Type B pancreatic cell (in vitro differentiated cells): Measurements from ENCODE around the gene ZFPM1. TPM values are rescaled to one million over a fixed set of nuclear protein-coding genes. Genes with fewer than 3 reads are reported as not detected.

Experiments used
- DNase-seq: peaks from one replicate; pipeline ENCODE4 v3.0.0; 2021; ENCODE audit warnings: mixed read lengths; ENCODE audit not compliant: unreplicated experiment; ENCODE audit errors: extremely low spot score
- H3K27ac Mint-ChIP-seq: 2 replicates; pipeline ENCODE4 v1.8.0; 2021; ENCODE audit warnings: mild to moderate bottlenecking, mixed read lengths
- H3K27me3 Mint-ChIP-seq: 2 replicates; pipeline ENCODE4 v1.8.0; 2021; ENCODE audit warnings: mixed read lengths
- H3K36me3 Mint-ChIP-seq: 2 replicates; pipeline ENCODE4 v1.8.0; 2021; ENCODE audit warnings: mixed read lengths
- H3K4me1 Mint-ChIP-seq: one replicate; pipeline ENCODE4 v1.8.0; 2021; ENCODE audit warnings: mixed read lengths; ENCODE audit not compliant: unreplicated experiment
- H3K4me3 Mint-ChIP-seq: 2 replicates; pipeline ENCODE4 v1.8.0; 2021; ENCODE audit warnings: mild to moderate bottlenecking, mixed read lengths
- H3K9me3 Mint-ChIP-seq: 2 replicates; pipeline ENCODE4 v1.8.0; 2021; ENCODE audit warnings: mixed read lengths
- CTCF ChIP-seq: fragments of 200-600 bp; sonication (generic); conservative IDR thresholded peaks from 2 replicates; pipeline ENCODE4 v1.5.0; 2021; ENCODE audit warnings: antibody characterized with exemption, mild to moderate bottlenecking
- total RNA-seq: library from RNA; stranded (reverse); gene quantifications from 2 replicates; pipeline ENCODE4 v1.2.1, GENCODE V29; 2021; ENCODE audit warnings: low replicate concordance

ZFPM1 gene
- total RNA-seq, 1 donor from 2014 or later, result 24.0 TPM

DNA sequence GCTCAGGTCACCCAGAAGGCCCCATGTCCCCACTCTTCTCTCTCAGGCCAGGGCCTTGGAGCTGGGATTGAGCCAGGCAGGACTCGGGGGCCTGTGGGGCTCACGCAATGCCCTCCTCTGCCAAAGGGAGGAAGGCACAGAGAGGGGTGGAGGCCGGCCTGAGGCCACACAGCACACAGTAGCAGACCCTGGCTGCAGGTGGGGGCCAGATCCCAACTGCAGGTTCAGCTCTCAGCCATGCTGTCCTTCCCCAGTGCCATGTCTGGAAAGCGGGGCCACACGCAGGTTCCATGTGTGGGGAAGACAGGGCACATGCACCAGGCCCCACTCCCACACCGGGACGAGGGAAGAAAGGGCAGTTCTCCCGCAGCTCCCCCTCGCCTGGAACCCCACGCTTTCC lies 33.3 kb upstream of the ZFPM1 start:
- H3K4me3 Mint-ChIP-seq, result no peak overlapping the region
- DNase-seq, result no peak
- no peaks in the 10 kb centered on the region for H3K36me3 Mint-ChIP-seq
- no peaks in the 10 kb centered on the region for H3K27me3 Mint-ChIP-seq
- peaks cover 8% of the 10 kb centered on the region for H3K4me1 Mint-ChIP-seq
- no peak for TF ChIP-seq CTCF
- H3K27ac Mint-ChIP-seq, result no peak overlapping the region
- no peaks in the 10 kb centered on the region for H3K9me3 Mint-ChIP-seq

DNA sequence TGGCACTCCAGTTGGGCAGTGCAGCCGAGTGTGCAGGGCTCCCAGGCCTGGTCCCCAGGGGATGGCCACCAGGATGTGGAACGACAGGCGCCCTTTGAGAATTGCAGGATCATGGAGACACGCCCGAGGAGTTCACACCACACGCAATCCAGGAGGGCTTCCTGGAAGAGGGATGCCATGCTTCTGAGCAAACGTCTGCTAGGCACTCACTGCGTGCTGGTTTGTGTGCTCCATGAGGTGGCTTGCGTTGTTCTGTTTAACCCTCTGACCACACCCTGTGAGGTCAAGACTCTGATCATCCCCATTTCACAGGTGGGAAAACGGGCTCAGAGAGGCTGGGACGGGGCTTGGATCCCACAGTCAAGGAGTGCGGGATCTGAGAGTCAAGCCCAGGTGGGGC lies 32.6 kb upstream of the ZFPM1 start:
- Mint-ChIP-seq H3K9me3 (no peaks in the 10 kb centered on the region), H3K4me3 (no peak overlapping the region), H3K27me3 (no peaks in the 10 kb centered on the region), H3K27ac (no peak overlapping the region), H3K4me1 (peaks cover 8% of the 10 kb centered on the region), H3K36me3 (no peaks in the 10 kb centered on the region)
- no peak for DNase-seq
- TF ChIP-seq CTCF, result no peak

DNA sequence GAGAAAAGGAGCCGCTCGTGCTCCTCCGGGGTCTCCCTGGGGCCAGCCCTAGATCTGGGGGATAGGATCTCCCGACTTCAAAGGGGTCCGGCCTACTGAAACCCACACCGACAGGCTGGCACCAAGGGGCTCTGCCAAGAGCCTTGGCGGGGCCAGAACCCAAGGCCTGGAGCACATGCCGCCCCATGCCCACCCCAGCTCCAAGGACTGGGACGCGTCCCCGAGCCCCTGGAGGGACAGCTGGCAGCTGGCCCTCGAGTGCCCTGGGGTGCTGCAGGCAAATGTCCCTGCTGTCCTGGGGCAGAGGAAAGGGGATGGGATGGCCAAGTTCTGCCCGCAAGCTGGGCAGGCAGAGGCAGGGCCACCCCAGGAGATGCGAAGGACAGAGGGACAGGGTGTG lies 31.8 kb upstream of the ZFPM1 start:
- H3K4me1 Mint-ChIP-seq, result peaks cover 8% of the 10 kb centered on the region
- no peak for TF ChIP-seq CTCF
- H3K27ac Mint-ChIP-seq, result no peak overlapping the region
- DNase-seq, result no peak
- H3K4me3 Mint-ChIP-seq, result no peak overlapping the region
- H3K27me3 Mint-ChIP-seq, result no peaks in the 10 kb centered on the region
- no peaks in the 10 kb centered on the region for H3K9me3 Mint-ChIP-seq
- no peaks in the 10 kb centered on the region for H3K36me3 Mint-ChIP-seq

DNA sequence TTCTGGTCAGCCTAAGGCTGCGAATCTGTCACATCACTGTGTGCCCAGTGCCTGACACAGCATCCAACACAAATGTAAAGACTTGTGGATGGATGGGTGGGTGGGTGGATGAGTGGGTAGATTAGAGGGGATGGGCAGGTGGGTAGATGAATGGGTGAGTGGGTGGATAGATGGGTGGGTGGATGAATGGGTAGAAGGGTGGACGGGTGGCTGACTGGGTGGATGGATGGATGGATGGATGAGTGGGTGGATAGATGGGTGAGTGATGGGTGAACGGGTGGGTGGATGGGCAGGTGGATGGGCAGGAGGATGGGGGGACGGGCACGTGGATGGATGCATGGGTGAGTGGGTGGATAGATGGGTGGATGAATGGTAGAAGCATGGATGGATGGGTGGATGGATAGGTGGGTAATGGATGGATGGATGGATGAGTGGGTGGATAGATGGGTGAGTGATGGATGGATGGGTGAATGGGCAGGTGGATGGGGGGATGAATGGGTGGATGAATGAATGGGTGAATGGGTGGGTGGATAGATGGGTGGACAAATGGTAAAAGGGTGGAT lies 31.1 kb upstream of the ZFPM1 start:
- Mint-ChIP-seq H3K9me3 (no peaks in the 10 kb centered on the region), H3K27ac (no peak overlapping the region), H3K4me3 (no peak overlapping the region), H3K4me1 (peaks cover 8% of the 10 kb centered on the region), H3K27me3 (no peaks in the 10 kb centered on the region), H3K36me3 (no peaks in the 10 kb centered on the region)
- TF ChIP-seq CTCF, result no peak
- DNase-seq, result no peak

DNA sequence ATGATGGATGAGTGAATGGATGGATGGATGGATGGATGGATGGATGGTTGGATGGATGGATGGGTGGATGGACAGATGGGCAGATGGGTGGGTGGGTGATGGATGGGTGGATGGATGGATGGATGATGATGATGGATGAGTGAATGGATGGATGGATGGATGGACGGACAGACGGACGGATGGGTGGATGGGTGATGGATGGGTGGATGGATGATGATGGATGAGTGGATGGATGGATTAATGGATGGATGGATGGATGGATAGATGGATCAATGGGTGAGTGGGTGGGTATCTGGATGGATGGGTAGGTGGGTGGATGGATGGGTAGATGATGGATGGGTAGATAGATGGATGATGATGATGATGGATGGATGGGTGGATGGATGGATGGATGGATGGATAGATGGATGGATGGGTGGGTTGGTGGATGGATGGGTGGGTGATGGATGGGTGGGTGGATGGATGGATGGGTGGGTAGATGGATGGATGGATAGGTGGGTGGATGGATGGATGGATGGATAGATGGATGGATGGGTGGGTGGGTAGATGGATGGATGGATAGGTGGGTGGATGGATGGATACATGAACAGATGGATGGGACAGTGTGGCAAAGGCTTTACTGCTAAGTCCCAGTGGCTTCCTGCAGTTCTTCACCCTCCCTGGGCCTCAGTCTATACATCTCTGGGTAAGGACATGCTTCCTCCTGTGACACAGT lies 30.2 kb upstream of the ZFPM1 start:
- H3K27ac Mint-ChIP-seq, result no peak overlapping the region
- no peak for TF ChIP-seq CTCF
- no peaks in the 10 kb centered on the region for H3K36me3 Mint-ChIP-seq
- H3K4me3 Mint-ChIP-seq, result no peak overlapping the region
- H3K4me1 Mint-ChIP-seq, result peaks cover 8% of the 10 kb centered on the region
- H3K27me3 Mint-ChIP-seq, result no peaks in the 10 kb centered on the region
- DNase-seq, result no peak
- H3K9me3 Mint-ChIP-seq, result no peaks in the 10 kb centered on the region
